Kidney epithelial cell (primary cell): ENCODE results near the gene SPATA46. TPM values are rescaled to one million over a fixed set of nuclear protein-coding genes. Genes with fewer than 3 reads are reported as not detected.

Experiments
- DNase-seq: peaks from one replicate; pipeline ENCODE4 v3.0.0-alpha.2; 2010; ENCODE audit warnings: low read depth
- H3K27me3 ChIP-seq: 2 replicates; pipeline ENCODE4 v1.6.0; 2011; ENCODE audit warnings: low read length; ENCODE audit not compliant: control insufficient read depth, insufficient read depth
- H3K36me3 ChIP-seq: 2 replicates; pipeline ENCODE4 v1.5.1; 2011; ENCODE audit warnings: low read length; ENCODE audit not compliant: control insufficient read depth, insufficient read depth
- H3K4me3 ChIP-seq: 2 replicates; pipeline ENCODE4 v1.5.1; 2011; ENCODE audit warnings: low read depth, mild to moderate bottlenecking, control low read depth, low read length
- total RNA-seq: library from RNA; depleted of rRNA; stranded (reverse); fragments of >200 nt; gene quantifications from 2 replicates; pipeline ENCODE4 v1.2.3, GENCODE V29; 2015
- TF ChIP-seq, protein P1 (sequence below): IDR thresholded peaks from 2 replicates; pipeline ENCODE4 v1.5.1; 2011; ENCODE audit warnings: mild to moderate bottlenecking, moderate library complexity, low read length, control low read depth, inconsistent platforms; ENCODE audit not compliant: insufficient read depth, poor library complexity, severe bottlenecking

Gene SPATA46
- total RNA-seq, 1 donor from 2014 or later: not detected

DNA sequence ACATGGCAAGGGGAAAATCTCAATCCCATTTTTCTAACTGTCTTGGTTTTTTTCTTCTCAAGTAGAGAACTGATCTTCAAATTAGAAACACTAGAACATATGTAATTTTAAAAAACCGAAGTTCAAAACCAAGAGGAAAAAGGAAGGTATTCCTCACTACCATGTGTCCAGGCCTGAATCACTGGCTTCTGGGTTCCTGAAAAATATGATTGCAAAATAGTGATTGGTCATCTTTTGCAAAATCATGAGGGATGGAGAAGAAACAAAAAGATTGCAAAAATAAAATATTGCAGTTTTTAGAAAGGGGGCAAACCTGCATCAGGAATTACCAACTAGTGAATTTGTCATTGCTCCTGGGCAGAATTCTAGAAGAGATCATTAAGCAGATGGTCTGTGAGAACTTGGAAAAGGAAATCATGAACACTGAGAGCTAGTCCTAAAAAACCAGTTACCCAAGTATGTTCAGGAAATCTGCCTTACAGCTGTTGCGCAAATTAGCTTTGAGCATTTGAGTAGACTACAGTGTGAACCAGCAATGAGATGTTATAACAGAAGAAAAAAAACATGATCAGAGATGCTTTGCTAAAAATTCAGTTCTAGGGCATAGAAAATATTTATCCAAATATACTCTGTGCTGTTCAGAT lies 49.4 kb downstream of the SPATA46 start:
- Histone ChIP-seq H3K4me3 (no peak overlapping the region), H3K36me3 (no peaks in the 10 kb centered on the region), H3K27me3 (no peaks in the 10 kb centered on the region)
- DNase-seq: no peak
- TF ChIP-seq, protein P1, sequence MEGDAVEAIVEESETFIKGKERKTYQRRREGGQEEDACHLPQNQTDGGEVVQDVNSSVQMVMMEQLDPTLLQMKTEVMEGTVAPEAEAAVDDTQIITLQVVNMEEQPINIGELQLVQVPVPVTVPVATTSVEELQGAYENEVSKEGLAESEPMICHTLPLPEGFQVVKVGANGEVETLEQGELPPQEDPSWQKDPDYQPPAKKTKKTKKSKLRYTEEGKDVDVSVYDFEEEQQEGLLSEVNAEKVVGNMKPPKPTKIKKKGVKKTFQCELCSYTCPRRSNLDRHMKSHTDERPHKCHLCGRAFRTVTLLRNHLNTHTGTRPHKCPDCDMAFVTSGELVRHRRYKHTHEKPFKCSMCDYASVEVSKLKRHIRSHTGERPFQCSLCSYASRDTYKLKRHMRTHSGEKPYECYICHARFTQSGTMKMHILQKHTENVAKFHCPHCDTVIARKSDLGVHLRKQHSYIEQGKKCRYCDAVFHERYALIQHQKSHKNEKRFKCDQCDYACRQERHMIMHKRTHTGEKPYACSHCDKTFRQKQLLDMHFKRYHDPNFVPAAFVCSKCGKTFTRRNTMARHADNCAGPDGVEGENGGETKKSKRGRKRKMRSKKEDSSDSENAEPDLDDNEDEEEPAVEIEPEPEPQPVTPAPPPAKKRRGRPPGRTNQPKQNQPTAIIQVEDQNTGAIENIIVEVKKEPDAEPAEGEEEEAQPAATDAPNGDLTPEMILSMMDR: no peak

DNA sequence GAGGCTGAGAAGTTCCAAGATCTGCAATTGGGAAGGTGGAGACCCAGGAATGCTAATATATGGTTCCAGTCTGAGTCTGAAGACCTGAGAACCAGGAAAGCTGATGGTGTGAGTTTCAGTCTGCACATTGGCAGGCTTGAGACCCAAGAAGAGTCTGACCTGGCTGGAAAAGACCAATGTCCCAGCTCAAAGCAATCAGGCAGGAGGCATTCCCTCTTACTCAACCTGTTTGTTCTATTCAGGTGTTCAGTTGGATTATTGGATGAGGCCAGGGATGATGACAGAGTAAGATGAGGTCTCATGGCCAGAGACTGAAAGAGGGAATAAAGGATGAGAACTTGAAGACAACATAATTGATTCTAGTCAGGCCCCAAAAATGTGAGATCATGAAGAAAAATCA lies 50.1 kb downstream of the SPATA46 start:
- Histone ChIP-seq H3K4me3 (no peak overlapping the region), H3K27me3 (no peaks in the 10 kb centered on the region), H3K36me3 (no peaks in the 10 kb centered on the region)
- no peak for DNase-seq
- TF ChIP-seq, protein P1: no peak

DNA sequence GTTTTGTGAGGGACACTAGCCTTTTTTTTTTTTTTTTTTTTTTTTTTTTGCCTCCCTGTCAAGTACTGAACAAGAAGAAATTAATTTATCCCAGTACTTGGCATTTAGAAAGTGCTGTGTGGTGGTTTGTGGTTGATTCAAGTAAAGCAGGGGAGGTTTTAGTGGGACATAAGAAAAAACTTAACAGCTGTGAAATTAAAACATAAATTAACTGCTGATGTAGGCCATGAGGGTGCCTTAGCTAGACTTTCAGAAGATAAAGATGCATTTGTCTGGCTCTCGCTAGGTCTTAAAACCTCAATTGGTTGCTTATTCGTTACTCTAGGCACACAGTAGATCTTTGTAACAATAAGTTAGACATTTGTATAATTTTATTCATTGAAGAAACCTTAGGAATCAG lies 52.3 kb downstream of the SPATA46 start:
- no peak for DNase-seq
- TF ChIP-seq, protein P1: no peak
- H3K27me3 ChIP-seq: no peaks in the 10 kb centered on the region
- H3K36me3 ChIP-seq: no peaks in the 10 kb centered on the region
- no peak overlapping the region for H3K4me3 ChIP-seq

Other genes starting within 250 kb of the SPATA46 start
- 3.7 and 3.9 TPM in 2 replicates for gene C1orf226, start 4.9 kb upstream of the SPATA46 start, total RNA-seq
- gene SH2D1B, start 35.3 kb upstream of the SPATA46 start, total RNA-seq: not detected in 2 replicates
- gene UHMK1, start 121.0 kb upstream of the SPATA46 start, total RNA-seq: 56.5 and 61.2 TPM in 2 replicates
- 44.9 and 55.4 TPM in 2 replicates for gene UAP1, start 184.9 kb upstream of the SPATA46 start, total RNA-seq